Mammary epithelial cell (primary cell): ENCODE data around the gene CRIP1.

Experiments used
- CTCF ChIP-seq, 2 donors: IDR thresholded peaks in 1 of 2; conservative IDR thresholded peaks in 1 of 2; 2 replicates each; pipeline ENCODE4 v1.5.1; 2011 to 2012; ENCODE audit warnings: inconsistent platforms in 2 of 2, low read length in 2 of 2, mild to moderate bottlenecking in 2 of 2, control low read depth in 1 of 2, low read depth in 1 of 2; ENCODE audit not compliant: insufficient read depth in 1 of 2; ENCODE audit errors: extremely low read depth in 1 of 2
- EZH2 ChIP-seq: IDR thresholded peaks from 2 replicates; pipeline ENCODE4 v1.6.1; 2012; ENCODE audit warnings: low read length, inconsistent platforms, borderline replicate concordance

GRCh38 chr14:105445901-105446845 lies 40.5 kb upstream of the CRIP1 start:
- TF ChIP-seq CTCF (conservative IDR thresholded peaks at IDR 0.05 in 1 of 2, IDR thresholded peaks at IDR 0.05 in 1 of 2; ENCODE audit: extremely low read depth in 1 of 2, insufficient read depth in 1 of 2, low read depth in 1 of 2, low read length in 2 of 2) = no peak
- no peak for TF ChIP-seq EZH2
